Naive thymus-derived CD4-positive, alpha-beta T cell (primary cell): Measurements from ENCODE around the gene ULK4. TPM values are rescaled to one million over a fixed set of nuclear protein-coding genes. Genes with fewer than 3 reads are reported as not detected.

Experiments
- ATAC-seq: fragments of 150-1000 bp; cut with Tn5 transposase; 2 replicates; pipeline ENCODE4 v1.10.0; 2021; ENCODE audit warnings: mild to moderate bottlenecking, moderate library complexity
- CTCF ChIA-PET: fragments of 350-600 bp; sonication (Branson Sonifier 250); formaldehyde crosslinking; loops from one replicate; lab custom pipeline; 2021; ENCODE audit warnings: antibody characterized with exemption; lab: Charles Lee
- POLR2A ChIA-PET: fragments of 350-600 bp; sonication (Branson Sonifier 250); formaldehyde crosslinking; loops from one replicate; lab custom pipeline; 2021; ENCODE audit warnings: antibody characterized with exemption, inconsistent platforms; lab: Charles Lee
- DNase-seq, 9 donors: peaks; one replicate each; pipeline versions ENCODE4 v3.0.0 to v3.0.0-alpha.2; 2020 to 2022; ENCODE audit warnings: mixed read lengths in 1 of 9
- H3K27ac ChIP-seq: one replicate; pipeline ENCODE4 v1.7.0; 2013; ENCODE audit warnings: mild to moderate bottlenecking, low read depth, low read length, moderate library complexity
- H3K27me3 ChIP-seq, 2 donors: one replicate each; pipeline ENCODE4 v1.7.0; 2013; ENCODE audit warnings: low read length in 2 of 2, mild to moderate bottlenecking in 2 of 2, moderate library complexity in 2 of 2; ENCODE audit not compliant: control insufficient read depth in 2 of 2, insufficient read depth in 2 of 2
- H3K36me3 ChIP-seq, 3 experiments: 1 replicate in 2 of 3; 2 replicates in 1 of 3; pipeline ENCODE4 v1.7.0; 2013; ENCODE audit warnings: low read length in 3 of 3, mild to moderate bottlenecking in 3 of 3, moderate library complexity in 1 of 3; ENCODE audit not compliant: insufficient read depth in 3 of 3, control insufficient read depth in 2 of 3
- H3K4me1 ChIP-seq, 2 donors: one replicate each; pipeline ENCODE4 v1.7.0; 2013; ENCODE audit warnings: low read length in 2 of 2, mild to moderate bottlenecking in 2 of 2, moderate library complexity in 1 of 2; ENCODE audit not compliant: control insufficient read depth in 2 of 2, insufficient read depth in 2 of 2
- H3K4me3 ChIP-seq: 2 replicates; pipeline ENCODE4 v1.7.0; 2013; ENCODE audit warnings: mild to moderate bottlenecking, low read length
- H3K9me3 ChIP-seq, 3 experiments: 1 replicate in 2 of 3; 2 replicates in 1 of 3; pipeline ENCODE4 v1.7.0; 2013; ENCODE audit warnings: low read length in 3 of 3; ENCODE audit not compliant: control insufficient read depth in 2 of 3
- H3K27ac Mint-ChIP-seq, 9 donors: one replicate each; pipeline ENCODE4 v1.8.0; 2020 to 2022; ENCODE audit warnings: mixed read lengths in 9 of 9, mild to moderate bottlenecking in 8 of 9, moderate library complexity in 5 of 9, inconsistent platforms in 2 of 9
- H3K27me3 Mint-ChIP-seq, 5 donors: one replicate each; pipeline ENCODE4 v1.8.0; 2021 to 2022; ENCODE audit warnings: mixed read lengths in 5 of 5, mild to moderate bottlenecking in 1 of 5
- H3K36me3 Mint-ChIP-seq, 5 donors: one replicate each; pipeline ENCODE4 v1.8.0; 2020 to 2022; ENCODE audit warnings: mixed read lengths in 5 of 5, mild to moderate bottlenecking in 3 of 5, inconsistent platforms in 1 of 5
- H3K4me1 Mint-ChIP-seq, 7 donors: one replicate each; pipeline ENCODE4 v1.8.0; 2020 to 2022; ENCODE audit warnings: mixed read lengths in 7 of 7, mild to moderate bottlenecking in 3 of 7, inconsistent platforms in 1 of 7
- H3K4me3 Mint-ChIP-seq, 10 donors: one replicate each; pipeline ENCODE4 v1.8.0; 2020 to 2022; ENCODE audit warnings: mild to moderate bottlenecking in 10 of 10, mixed read lengths in 10 of 10, moderate library complexity in 6 of 10, inconsistent platforms in 2 of 10
- H3K9me3 Mint-ChIP-seq, 11 donors: one replicate each; pipeline ENCODE4 v1.8.0; 2020 to 2022; ENCODE audit warnings: mixed read lengths in 11 of 11, mild to moderate bottlenecking in 4 of 11, inconsistent platforms in 1 of 11, moderate library complexity in 1 of 11
- intact Hi-C, 2 donors: fragments of 100-400 bp; cut with micrococcal nuclease; formaldehyde crosslinking; loops; one replicate each; pipeline ENCODE4 v1.15.1; 2023
- polyA plus RNA-seq, 2 donors: library from polyadenylated mRNA; unstranded; fragments of 300-500 nt; fragmentation: Illumina TruSeq; gene quantifications; one replicate each; pipeline ENCODE4 v1.2.3, GENCODE V29; 2021
- total RNA-seq, 6 experiments: library from RNA in 5 of 6; stranded (reverse) in 5 of 6; gene quantifications; 1 replicate in 5 of 6; 2 replicates in 1 of 6; pipeline ENCODE4 v1.2.3 and lab custom pipeline; 2021 to 2026

The ULK4 gene
- total and polyA plus RNA-seq, 7 experiments from 2014 or later = 6.6 to 22.3 (median 18.9) TPM

- Histone ChIP-seq H3K9me3 (no peaks in the 10 kb centered on the region), H3K27ac (no peak overlapping the region), H3K4me3 (no peak overlapping the region), H3K36me3 (no peaks in the 10 kb centered on the region), H3K27me3 (no peaks in the 10 kb centered on the region), H3K4me1 (no peaks in the 10 kb centered on the region)
- DNase-seq (no peak), ATAC-seq (no peak)
- no peaks in the 10 kb centered on the region for H3K27me3 Mint-ChIP-seq
- H3K27ac Mint-ChIP-seq = no peak overlapping the region
- CTCF ChIA-PET = interaction anchor here (0.7 kb wide), 1 partner anchor 184 kb away, joined by 3 read pairs; no protein-coding TSS in a partner anchor
- POLR2A ChIA-PET = no interaction called here
- no peak overlapping the region for H3K4me3 Mint-ChIP-seq
- peaks cover 0 to 37% (median 9%) of the 10 kb centered on the region in 5 donors for H3K36me3 Mint-ChIP-seq
- peaks cover 0 to 8% (median 2%) of the 10 kb centered on the region in 11 donors for H3K9me3 Mint-ChIP-seq
- intact Hi-C loops = no loop called here
- H3K4me1 Mint-ChIP-seq = no peaks in the 10 kb centered on the region
Measured at GRCh38 chr3:41265011-41265545, 696.8 kb downstream of the ULK4 start.

- H3K27me3 Mint-ChIP-seq = no peaks in the 10 kb centered on the region
- no peaks in the 10 kb centered on the region for H3K4me1 Mint-ChIP-seq
- ATAC-seq (no peak), DNase-seq (no peak)
- ChIA-PET CTCF (no interaction called here), POLR2A (no interaction called here)
- no peak overlapping the region for H3K27ac Mint-ChIP-seq
- H3K4me3 ChIP-seq = no peak overlapping the region
- intact Hi-C loops = no loop called here
- no peaks in the 10 kb centered on the region for H3K4me1 ChIP-seq
- no peaks in the 10 kb centered on the region for H3K36me3 ChIP-seq
- peaks cover 0 to 22% (median 5%) of the 10 kb centered on the region in 5 donors for H3K36me3 Mint-ChIP-seq
- H3K9me3 Mint-ChIP-seq = peaks cover 0 to 4% (median 0%) of the 10 kb centered on the region in 11 donors
- H3K4me3 Mint-ChIP-seq = no peak overlapping the region
- H3K9me3 ChIP-seq = no peaks in the 10 kb centered on the region
- H3K27ac ChIP-seq = no peak overlapping the region
- no peaks in the 10 kb centered on the region for H3K27me3 ChIP-seq
Measured at GRCh38 chr3:41260063-41260450, 701.8 kb downstream of the ULK4 start.

DNA sequence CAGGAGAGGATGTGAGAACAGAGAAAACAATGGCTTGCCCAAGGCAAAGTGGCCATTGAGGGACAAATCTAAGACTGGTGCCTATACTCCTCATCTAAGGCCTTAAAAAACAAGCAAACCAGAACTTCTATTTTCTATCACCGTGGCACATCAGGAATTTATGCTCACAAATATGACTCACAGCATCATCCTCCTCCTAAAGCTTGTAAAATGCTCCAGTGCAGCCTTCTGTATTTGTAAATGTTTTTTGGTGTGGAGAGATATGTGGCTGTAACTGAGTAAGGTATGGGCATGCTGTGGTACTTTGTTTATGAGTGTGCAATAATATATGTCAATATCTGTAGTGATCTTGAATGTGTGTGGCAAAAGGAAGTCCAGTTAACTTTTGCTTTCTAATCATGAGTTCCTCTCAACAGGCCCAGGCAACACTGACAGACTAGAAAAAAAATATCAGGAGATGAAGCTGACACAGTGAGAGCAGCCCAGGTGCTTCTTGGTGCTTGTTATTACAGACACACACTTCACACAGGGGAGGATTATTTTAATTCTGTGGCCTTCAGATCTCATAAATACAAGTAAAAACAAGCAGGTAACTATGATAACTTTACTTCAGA, 702.3 kb downstream of the ULK4 start:
- peaks cover 0 to 4% (median 0%) of the 10 kb centered on the region in 11 donors for H3K9me3 Mint-ChIP-seq
- H3K27ac Mint-ChIP-seq = no peak overlapping the region
- H3K4me1 Mint-ChIP-seq = no peaks in the 10 kb centered on the region
- intact Hi-C loops = no loop called here
- H3K36me3 Mint-ChIP-seq = peaks cover 0 to 22% (median 5%) of the 10 kb centered on the region in 5 donors
- ChIA-PET POLR2A (no interaction called here), CTCF (no interaction called here)
- Histone ChIP-seq H3K4me3 (no peak overlapping the region), H3K36me3 (no peaks in the 10 kb centered on the region), H3K4me1 (no peaks in the 10 kb centered on the region), H3K27me3 (no peaks in the 10 kb centered on the region), H3K27ac (no peak overlapping the region), H3K9me3 (no peaks in the 10 kb centered on the region)
- ATAC-seq (no peak), DNase-seq (no peak)
- no peak overlapping the region for H3K4me3 Mint-ChIP-seq
- no peaks in the 10 kb centered on the region for H3K27me3 Mint-ChIP-seq

GRCh38 chr3:41258239-41258800, 703.6 kb downstream of the ULK4 start:
- Histone ChIP-seq H3K36me3 (no peaks in the 10 kb centered on the region), H3K4me3 (no peak overlapping the region), H3K4me1 (no peaks in the 10 kb centered on the region), H3K27me3 (no peaks in the 10 kb centered on the region), H3K9me3 (no peaks in the 10 kb centered on the region), H3K27ac (no peak overlapping the region)
- Mint-ChIP-seq H3K4me1 (no peaks in the 10 kb centered on the region), H3K9me3 (peaks cover 0 to 9% (median 2%) of the 10 kb centered on the region in 11 donors), H3K27me3 (peaks cover 0 to 3% (median 0%) of the 10 kb centered on the region in 5 donors), H3K36me3 (peaks cover 0 to 24% (median 5%) of the 10 kb centered on the region in 5 donors), H3K4me3 (no peak overlapping the region), H3K27ac (no peak overlapping the region)
- intact Hi-C loops = no loop called here
- ChIA-PET POLR2A (no interaction called here), CTCF (no interaction called here)
- ATAC-seq (no peak), DNase-seq (no peak)

DNA sequence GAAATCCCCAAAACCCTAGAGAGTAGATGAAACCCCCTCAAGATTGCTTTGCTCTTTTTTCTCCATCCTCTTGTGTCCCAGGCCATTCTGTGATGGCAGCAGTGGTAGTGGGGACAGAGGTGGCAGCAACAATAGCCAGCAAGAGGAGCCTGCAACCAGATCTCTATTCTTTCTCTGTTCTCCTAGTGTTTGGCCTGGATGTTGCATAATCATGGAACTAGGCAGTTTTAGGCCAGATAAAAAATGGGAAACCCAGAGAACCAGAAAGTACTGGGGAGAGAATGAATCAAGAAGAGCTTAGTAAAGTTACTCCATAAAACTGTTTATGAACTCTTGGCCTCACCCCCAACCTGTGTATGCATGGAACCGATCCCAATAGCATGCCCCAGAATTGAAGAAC, 710.3 kb downstream of the ULK4 start:
- Mint-ChIP-seq H3K36me3 (peaks cover 0 to 24% (median 14%) of the 10 kb centered on the region in 5 donors), H3K27ac (no peak overlapping the region), H3K4me1 (no peaks in the 10 kb centered on the region), H3K4me3 (no peak overlapping the region), H3K9me3 (peaks cover 0 to 26% (median 7%) of the 10 kb centered on the region in 11 donors), H3K27me3 (peaks cover 0 to 10% (median 0%) of the 10 kb centered on the region in 5 donors)
- H3K4me3 ChIP-seq = no peak overlapping the region
- ChIA-PET CTCF (no interaction called here), POLR2A (no interaction called here)
- H3K36me3 ChIP-seq = no peaks in the 10 kb centered on the region
- ATAC-seq (no peak), DNase-seq (no peak)
- no peaks in the 10 kb centered on the region for H3K4me1 ChIP-seq
- no peaks in the 10 kb centered on the region for H3K9me3 ChIP-seq
- intact Hi-C loops = no loop called here
- H3K27ac ChIP-seq = no peak overlapping the region
- H3K27me3 ChIP-seq = no peaks in the 10 kb centered on the region

- peaks cover 0 to 24% (median 14%) of the 10 kb centered on the region in 5 donors for H3K36me3 Mint-ChIP-seq
- H3K9me3 Mint-ChIP-seq = peaks cover 0 to 26% (median 7%) of the 10 kb centered on the region in 11 donors
- no peak overlapping the region for H3K4me3 Mint-ChIP-seq
- no peak overlapping the region for H3K27ac Mint-ChIP-seq
- Histone ChIP-seq H3K36me3 (no peaks in the 10 kb centered on the region), H3K4me1 (no peaks in the 10 kb centered on the region), H3K27ac (no peak overlapping the region), H3K9me3 (no peaks in the 10 kb centered on the region), H3K27me3 (no peaks in the 10 kb centered on the region), H3K4me3 (no peak overlapping the region)
- no peak for ATAC-seq
- DNase-seq = no peak
- CTCF ChIA-PET = no interaction called here
- intact Hi-C loops = no loop called here
- H3K4me1 Mint-ChIP-seq = no peaks in the 10 kb centered on the region
- POLR2A ChIA-PET = interaction anchor here (1.1 to 1.4 kb wide), 2 partner anchors 9 to 15 kb away, joined by 3 read pairs; no protein-coding TSS in a partner anchor
- peaks cover 0 to 10% (median 0%) of the 10 kb centered on the region in 5 donors for H3K27me3 Mint-ChIP-seq
Measured at GRCh38 chr3:41250825-41251224, 711.1 kb downstream of the ULK4 start.
